Panc1 (cell line): ENCODE measurements around the gene BPIFA1.

ENCODE experiments used
- CTCF ChIP-seq: fragments of 450-650 bp; IDR thresholded peaks from 2 replicates; pipeline ENCODE4 v1.5.1; 2017; ENCODE audit warnings: mild to moderate bottlenecking
- POLR2AphosphoS5 ChIP-seq: IDR thresholded peaks from 2 replicates; pipeline ENCODE4 v1.6.1; 2012; ENCODE audit warnings: mild to moderate bottlenecking, low read depth, low read length, moderate library complexity
- REST ChIP-seq, 2 experiments: IDR thresholded peaks; 2 replicates each; pipeline ENCODE4 v1.6.1; 2011 to 2012; ENCODE audit warnings: low read depth in 2 of 2, control low read depth in 1 of 2, low read length in 1 of 2, mild to moderate bottlenecking in 1 of 2, moderate library complexity in 1 of 2; ENCODE audit not compliant: insufficient read depth in 1 of 2
- SIN3A ChIP-seq: IDR thresholded peaks from 2 replicates; pipeline ENCODE4 v1.6.1; 2012; ENCODE audit warnings: low read depth, mild to moderate bottlenecking, low read length, moderate library complexity, borderline replicate concordance; ENCODE audit not compliant: insufficient read depth
- TCF7L2 ChIP-seq: IDR thresholded peaks from 2 replicates; pipeline ENCODE4 v1.6.1; 2011; ENCODE audit warnings: mild to moderate bottlenecking, low read depth, low read length, inconsistent platforms

GRCh38 chr20:33280000-33280680 is 44.3 kb downstream of the BPIFA1 start:
- TF ChIP-seq POLR2AphosphoS5 (no peak), REST (IDR thresholded peaks at IDR 0.05; ENCODE audit: insufficient read depth in 1 of 2, low read depth in 2 of 2, low read length in 1 of 2) (no peak), CTCF (no peak), SIN3A (no peak), TCF7L2 (no peak)
